GM12878 (cell line): ENCODE data around the gene RGS14. TPM values are rescaled to one million over a fixed set of nuclear protein-coding genes. Genes with fewer than 3 reads are reported as not detected.

Experiments used
- ATAC-seq: fragments of 200-7000 bp; cut with Tn5 transposase; 3 replicates; pipeline ENCODE4 v1.9.1; 2020; ENCODE audit warnings: mild to moderate bottlenecking, moderate library complexity
- BruUV-seq: library from RNA; stranded (reverse); fragments of 400-500 nt; replicated peaks from 2 replicates; lab custom pipeline; 2021; lab: Mats Ljungman, UMichigan
- CTCF ChIA-PET: fragments of 300-600 bp; sonication (Branson Sonifier 250); formaldehyde crosslinking; extraction: SDS; loops from one replicate; lab custom pipeline; 2021; ENCODE audit warnings: inconsistent platforms; lab: Yijun Ruan, JAX
- POLR2A ChIA-PET: fragments of 350-600 bp; formaldehyde crosslinking; extraction: SDS; loops from one replicate; lab custom pipeline; 2021; ENCODE audit warnings: inconsistent platforms; lab: Charles Lee
- RAD21 ChIA-PET: fragments of 300-600 bp; sonication (Branson Sonifier 250); formaldehyde crosslinking; loops from one replicate; lab custom pipeline; 2023; ENCODE audit warnings: antibody characterized with exemption; ENCODE audit not compliant: unreplicated experiment; lab: Charles Lee
- SMC1A ChIA-PET: fragments of 300-600 bp; sonication (Branson Sonifier 250); formaldehyde crosslinking; loops from one replicate; lab custom pipeline; 2023; ENCODE audit not compliant: unreplicated experiment, uncharacterized antibody; lab: Charles Lee
- DNase-seq: peaks from one replicate; pipeline ENCODE4 v3.0.0-alpha.2; 2011; ENCODE audit warnings: low read depth, low spot score
- FAIRE-seq: peaks from 3 replicates; lab custom pipeline; 2011; peaks lifted over from hg19 to GRCh38; lab: Jason Lieb, UNC
- H2AFZ ChIP-seq: 2 replicates; pipeline ENCODE4 v1.6.0; 2011; ENCODE audit warnings: low read depth, low read length, control low read depth; ENCODE audit not compliant: control insufficient read depth
- H3K27ac ChIP-seq: 2 replicates; pipeline ENCODE4 v1.5.1; 2011; ENCODE audit warnings: control low read depth; ENCODE audit not compliant: control insufficient read depth, insufficient read depth
- H3K27me3 ChIP-seq, 2 experiments: replicated peaks in 1 of 2; 2 replicates each; pipeline versions ENCODE4 v1.6.0 to v1.6.1; 2011; ENCODE audit warnings: low read length in 1 of 2; ENCODE audit not compliant: control insufficient read depth in 2 of 2, insufficient read depth in 2 of 2
- H3K36me3 ChIP-seq, 2 experiments: 2 replicates each; pipeline ENCODE4 v1.5.1; 2011; ENCODE audit warnings: low read length in 1 of 2; ENCODE audit not compliant: control insufficient read depth in 2 of 2, insufficient read depth in 2 of 2
- H3K4me1 ChIP-seq: 2 replicates; pipeline ENCODE4 v1.6.1; 2011; ENCODE audit warnings: mild to moderate bottlenecking, low read length, moderate library complexity, mixed read lengths; ENCODE audit not compliant: control insufficient read depth, insufficient read depth
- H3K4me2 ChIP-seq: 2 replicates; pipeline ENCODE4 v1.6.0; 2011; ENCODE audit warnings: control low read depth; ENCODE audit not compliant: control insufficient read depth, insufficient read depth
- H3K4me3 ChIP-seq: fragments of 200-600 bp; sonication (generic); 2 replicates; pipeline ENCODE4 v1.5.1; 2016
- H3K79me2 ChIP-seq: 2 replicates; pipeline ENCODE4 v1.6.0; 2011; ENCODE audit warnings: low read length; ENCODE audit not compliant: control insufficient read depth, insufficient read depth
- H3K9ac ChIP-seq: 2 replicates; pipeline ENCODE4 v1.8.0; 2011; ENCODE audit warnings: low read length, control low read depth, mixed read lengths; ENCODE audit not compliant: control insufficient read depth, insufficient read depth
- H3K9me3 ChIP-seq: replicated peaks from 3 replicates; pipeline ENCODE4 v1.5.1; 2011; ENCODE audit warnings: mild to moderate bottlenecking, low read length; ENCODE audit not compliant: control insufficient read depth, insufficient read depth
- H4K20me1 ChIP-seq: 2 replicates; pipeline ENCODE4 v1.6.0; 2011; ENCODE audit not compliant: control insufficient read depth, insufficient read depth
- CBFB ChIP-seq: IDR thresholded peaks from 2 replicates; pipeline ENCODE4 v1.6.1; 2016; ENCODE audit warnings: antibody characterized with exemption, low read depth
- CBX5 ChIP-seq: sonication (generic); IDR thresholded peaks from 2 replicates; pipeline ENCODE4 v1.6.1; 2016; ENCODE audit warnings: low read depth, moderate library complexity, mild to moderate bottlenecking, inconsistent platforms
- CREB1 ChIP-seq: IDR thresholded peaks from 2 replicates; pipeline ENCODE4 v1.6.1; 2012; ENCODE audit warnings: low read depth, mild to moderate bottlenecking, inconsistent platforms
- CREM ChIP-seq: IDR thresholded peaks from 2 replicates; pipeline ENCODE4 v1.6.1; 2014; ENCODE audit warnings: antibody characterized with exemption, low read depth
- HDAC2 ChIP-seq: fragments of 200-600 bp; sonication (generic); IDR thresholded peaks from 2 replicates; pipeline ENCODE4 v1.6.1; 2017
- HDAC6 ChIP-seq: fragments of 200-600 bp; sonication (generic); IDR thresholded peaks from one replicate; pipeline ENCODE4 v1.8.0; 2017; ENCODE audit warnings: antibody characterized with exemption; ENCODE audit not compliant: unreplicated experiment
- MXI1 ChIP-seq: fragments of 150-350 bp; IDR thresholded peaks from 2 replicates; pipeline ENCODE4 v1.6.1; 2011; ENCODE audit warnings: low read depth, mild to moderate bottlenecking, inconsistent platforms, low read length, improper control_type of control experiment
- NBN ChIP-seq: fragments of 450-650 bp; IDR thresholded peaks from 2 replicates; pipeline ENCODE4 v1.6.1; 2016
- NFXL1 ChIP-seq: fragments of 450-650 bp; IDR thresholded peaks from 2 replicates; pipeline ENCODE4 v1.6.1; 2017; ENCODE audit warnings: antibody characterized with exemption, mild to moderate bottlenecking, borderline replicate concordance
- NFYA ChIP-seq: IDR thresholded peaks from 2 replicates; pipeline ENCODE4 v1.6.1; 2011; ENCODE audit warnings: low read depth, mild to moderate bottlenecking, low read length, improper control_type of control experiment, borderline replicate concordance
- NR2F1 ChIP-seq: fragments of 450-650 bp; conservative IDR thresholded peaks from 2 replicates; pipeline ENCODE4 v1.6.1; 2017; ENCODE audit warnings: mild to moderate bottlenecking
- SMAD1 ChIP-seq: fragments of 450-650 bp; IDR thresholded peaks from 2 replicates; pipeline ENCODE4 v1.6.1; 2018; ENCODE audit warnings: mild to moderate bottlenecking, low read depth; ENCODE audit not compliant: partially characterized antibody
- SREBF1 ChIP-seq: IDR thresholded peaks from 2 replicates; pipeline ENCODE4 v1.6.1; 2012; ENCODE audit warnings: mild to moderate bottlenecking, low read length
- TBL1XR1 ChIP-seq: IDR thresholded peaks from 2 replicates; pipeline ENCODE4 v1.6.1; 2012; ENCODE audit warnings: low read depth, low read length, improper control_type of control experiment
- WGBS: methylation state at CpG from one replicate; pipeline ENCODE4 v1.1.6; 2016; ENCODE audit warnings: low lambda C conversion rate; ENCODE audit not compliant: insufficient replicate concordance, insufficient coverage; ENCODE audit errors: missing lambda C conversion rate; 5-methylcytosine and 5-hydroxymethylcytosine counted together
- in situ Hi-C: fragments of 300-500 bp; cut with MboI; formaldehyde crosslinking; loops from 9 replicates; pipeline ENCODE4 v1.14.3; 2018; ENCODE audit warnings: mixed read lengths
- intact Hi-C: fragments of 100-400 bp; cut with micrococcal nuclease; formaldehyde crosslinking; loops from one replicate; pipeline ENCODE4 v1.14.2; 2022; ENCODE audit not compliant: unreplicated experiment
- polyA plus RNA-seq, 11 experiments: library from polyadenylated mRNA; depleted of rRNA in 4 of 11; unstranded in 6 of 11; stranded (reverse) in 5 of 11; fragments of >200 nt; fragmentation: Nextera tagmentation in 4 of 11; fragmentation: Illumina TruSeq in 1 of 11; extraction: Ambion mirVana in 4 of 11; extraction: Trizol in 1 of 11; gene quantifications; 1 replicate in 1 of 11; 2 replicates in 10 of 11; pipeline versions ENCODE4 v1.2.1 to v1.2.3, GENCODE V29; 2011 to 2016; ENCODE audit warnings: inconsistent platforms in 2 of 11, missing spikeins in 2 of 11, low read depth in 1 of 11
- total RNA-seq, 4 experiments: library from RNA; depleted of rRNA in 3 of 4; stranded (reverse); fragments of >200 nt in 3 of 4; fragmentation: Illumina TruSeq in 1 of 4; extraction: Trizol in 1 of 4; gene quantifications; 2 replicates each; pipeline versions ENCODE4 v1.2.1 to v1.2.3, GENCODE V29; 2013 to 2021
- TF ChIP-seq, protein P1 (sequence below): fragments of 450-650 bp; IDR thresholded peaks from 2 replicates; pipeline ENCODE4 v1.6.1; 2017; ENCODE audit warnings: borderline replicate concordance
- TF ChIP-seq, protein P2 (sequence below): IDR thresholded peaks from 2 replicates; pipeline ENCODE4 v1.6.1; 2012; ENCODE audit warnings: mild to moderate bottlenecking, low read depth, low read length
- TF ChIP-seq, protein P3 (sequence below), 3 experiments: IDR thresholded peaks in 2 of 3; conservative IDR thresholded peaks in 1 of 3; 2 replicates each; pipeline ENCODE4 v1.5.1; 2011; ENCODE audit warnings: low read depth in 3 of 3, low read length in 3 of 3, mild to moderate bottlenecking in 3 of 3, control low read depth in 2 of 3, moderate library complexity in 2 of 3, inconsistent platforms in 1 of 3, mixed read lengths in 1 of 3; ENCODE audit not compliant: control insufficient read depth in 2 of 3, insufficient read depth in 1 of 3; ENCODE audit errors: extremely low read depth in 1 of 3

Gene RGS14
- total and polyA plus RNA-seq, 10 of the 15 experiments (the other 5 are each of a cell fraction or from before 2014, with no cell fraction given): 0.19 to 88.7 (median 54.8) TPM

- peaks cover 28% of the 10 kb centered on the region for H3K4me1 ChIP-seq
- POLR2A ChIA-PET: interaction anchor here (0.6 to 1.7 kb wide), 4 partner anchors 29 to 168 kb away, joined by 3 to 7 read pairs (median 4); no protein-coding TSS in a partner anchor
- CTCF ChIA-PET: interaction anchor here (1.9 to 7.2 kb wide), 4 partner anchors 12 to 101 kb away, joined by 6 to 46 read pairs (median 16); no protein-coding TSS in a partner anchor
- BruUV-seq: no TSS peak
- FAIRE-seq (no peak), DNase-seq (no peak), ATAC-seq (no peak)
- peaks cover 0 to 4% of the 10 kb centered on the region in 2 experiments; a peak in 2 of 4 replicates for H3K36me3 ChIP-seq
- no peak overlapping the region for H2AFZ ChIP-seq
- H3K4me3 ChIP-seq: no peak overlapping the region
- H3K4me2 ChIP-seq: no peak overlapping the region
- intact Hi-C loops (no loop called here), in situ Hi-C loops (no loop called here)
- SMC1A ChIA-PET: interaction anchor here (0.6 to 3.4 kb wide), 4 partner anchors 9 to 205 kb away, joined by 3 to 20 read pairs (median 12); no protein-coding TSS in a partner anchor
- H3K27ac ChIP-seq: no peak overlapping the region
- H3K79me2 ChIP-seq: peaks cover 32% of the 10 kb centered on the region
- H4K20me1 ChIP-seq: no peaks in the 10 kb centered on the region
- H3K9me3 ChIP-seq: peaks cover 3% of the 10 kb centered on the region; the same call in 1 of the 3 replicates
- RAD21 ChIA-PET: interaction anchor here (0.7 to 2.9 kb wide), 3 partner anchors 8 to 100 kb away, joined by 3 to 20 read pairs (median 7); no protein-coding TSS in a partner anchor
- H3K27me3 ChIP-seq: no peaks in the 10 kb centered on the region
- 0% methylated on average over 1 of the region's 5 CpGs for WGBS
- no peak overlapping the region for H3K9ac ChIP-seq
- TF ChIP-seq HDAC6: no peak
- no peak for TF ChIP-seq SREBF1
- TF ChIP-seq CBFB: no peak
- TF ChIP-seq HDAC2: no peak
- TF ChIP-seq, protein P1, sequence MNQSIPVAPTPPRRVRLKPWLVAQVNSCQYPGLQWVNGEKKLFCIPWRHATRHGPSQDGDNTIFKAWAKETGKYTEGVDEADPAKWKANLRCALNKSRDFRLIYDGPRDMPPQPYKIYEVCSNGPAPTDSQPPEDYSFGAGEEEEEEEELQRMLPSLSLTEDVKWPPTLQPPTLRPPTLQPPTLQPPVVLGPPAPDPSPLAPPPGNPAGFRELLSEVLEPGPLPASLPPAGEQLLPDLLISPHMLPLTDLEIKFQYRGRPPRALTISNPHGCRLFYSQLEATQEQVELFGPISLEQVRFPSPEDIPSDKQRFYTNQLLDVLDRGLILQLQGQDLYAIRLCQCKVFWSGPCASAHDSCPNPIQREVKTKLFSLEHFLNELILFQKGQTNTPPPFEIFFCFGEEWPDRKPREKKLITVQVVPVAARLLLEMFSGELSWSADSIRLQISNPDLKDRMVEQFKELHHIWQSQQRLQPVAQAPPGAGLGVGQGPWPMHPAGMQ: no peak
- no peak for TF ChIP-seq CREB1
- TF ChIP-seq SMAD1: no peak
- no peak for TF ChIP-seq TBL1XR1
- no peak for TF ChIP-seq NBN
- no peak for TF ChIP-seq MXI1
- TF ChIP-seq NFXL1: no peak
- TF ChIP-seq CBX5: no peak
- TF ChIP-seq CREM: no peak
- no peak for TF ChIP-seq NR2F1
- TF ChIP-seq, protein P2, sequence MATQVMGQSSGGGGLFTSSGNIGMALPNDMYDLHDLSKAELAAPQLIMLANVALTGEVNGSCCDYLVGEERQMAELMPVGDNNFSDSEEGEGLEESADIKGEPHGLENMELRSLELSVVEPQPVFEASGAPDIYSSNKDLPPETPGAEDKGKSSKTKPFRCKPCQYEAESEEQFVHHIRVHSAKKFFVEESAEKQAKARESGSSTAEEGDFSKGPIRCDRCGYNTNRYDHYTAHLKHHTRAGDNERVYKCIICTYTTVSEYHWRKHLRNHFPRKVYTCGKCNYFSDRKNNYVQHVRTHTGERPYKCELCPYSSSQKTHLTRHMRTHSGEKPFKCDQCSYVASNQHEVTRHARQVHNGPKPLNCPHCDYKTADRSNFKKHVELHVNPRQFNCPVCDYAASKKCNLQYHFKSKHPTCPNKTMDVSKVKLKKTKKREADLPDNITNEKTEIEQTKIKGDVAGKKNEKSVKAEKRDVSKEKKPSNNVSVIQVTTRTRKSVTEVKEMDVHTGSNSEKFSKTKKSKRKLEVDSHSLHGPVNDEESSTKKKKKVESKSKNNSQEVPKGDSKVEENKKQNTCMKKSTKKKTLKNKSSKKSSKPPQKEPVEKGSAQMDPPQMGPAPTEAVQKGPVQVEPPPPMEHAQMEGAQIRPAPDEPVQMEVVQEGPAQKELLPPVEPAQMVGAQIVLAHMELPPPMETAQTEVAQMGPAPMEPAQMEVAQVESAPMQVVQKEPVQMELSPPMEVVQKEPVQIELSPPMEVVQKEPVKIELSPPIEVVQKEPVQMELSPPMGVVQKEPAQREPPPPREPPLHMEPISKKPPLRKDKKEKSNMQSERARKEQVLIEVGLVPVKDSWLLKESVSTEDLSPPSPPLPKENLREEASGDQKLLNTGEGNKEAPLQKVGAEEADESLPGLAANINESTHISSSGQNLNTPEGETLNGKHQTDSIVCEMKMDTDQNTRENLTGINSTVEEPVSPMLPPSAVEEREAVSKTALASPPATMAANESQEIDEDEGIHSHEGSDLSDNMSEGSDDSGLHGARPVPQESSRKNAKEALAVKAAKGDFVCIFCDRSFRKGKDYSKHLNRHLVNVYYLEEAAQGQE: no peak
- no peak for TF ChIP-seq NFYA
- TF ChIP-seq, protein P3, sequence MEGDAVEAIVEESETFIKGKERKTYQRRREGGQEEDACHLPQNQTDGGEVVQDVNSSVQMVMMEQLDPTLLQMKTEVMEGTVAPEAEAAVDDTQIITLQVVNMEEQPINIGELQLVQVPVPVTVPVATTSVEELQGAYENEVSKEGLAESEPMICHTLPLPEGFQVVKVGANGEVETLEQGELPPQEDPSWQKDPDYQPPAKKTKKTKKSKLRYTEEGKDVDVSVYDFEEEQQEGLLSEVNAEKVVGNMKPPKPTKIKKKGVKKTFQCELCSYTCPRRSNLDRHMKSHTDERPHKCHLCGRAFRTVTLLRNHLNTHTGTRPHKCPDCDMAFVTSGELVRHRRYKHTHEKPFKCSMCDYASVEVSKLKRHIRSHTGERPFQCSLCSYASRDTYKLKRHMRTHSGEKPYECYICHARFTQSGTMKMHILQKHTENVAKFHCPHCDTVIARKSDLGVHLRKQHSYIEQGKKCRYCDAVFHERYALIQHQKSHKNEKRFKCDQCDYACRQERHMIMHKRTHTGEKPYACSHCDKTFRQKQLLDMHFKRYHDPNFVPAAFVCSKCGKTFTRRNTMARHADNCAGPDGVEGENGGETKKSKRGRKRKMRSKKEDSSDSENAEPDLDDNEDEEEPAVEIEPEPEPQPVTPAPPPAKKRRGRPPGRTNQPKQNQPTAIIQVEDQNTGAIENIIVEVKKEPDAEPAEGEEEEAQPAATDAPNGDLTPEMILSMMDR (IDR thresholded peaks at IDR 0.05 in 2 of 3, conservative IDR thresholded peaks at IDR 0.05 in 1 of 3; ENCODE audit: control insufficient read depth in 2 of 3, extremely low read depth in 1 of 3, insufficient read depth in 1 of 3, low read depth in 3 of 3, low read length in 3 of 3): no peak
Observed at GRCh38 chr5:177353093-177353492, 4.6 kb upstream of the RGS14 start.
